NCI-H446 (cell line): ENCODE results near the gene TMEM135.
"Not testable (repeated sequence)": the region's sequence is repeated elsewhere in the genome, so short reads cannot be mapped to it uniquely, and the experiment has no call there.

Experiments
- DNase-seq, 2 experiments: peaks; one replicate each; lab custom pipeline; 2025; lab: John Stamatoyannopoulos, UW

The TMEM135 gene

DNA sequence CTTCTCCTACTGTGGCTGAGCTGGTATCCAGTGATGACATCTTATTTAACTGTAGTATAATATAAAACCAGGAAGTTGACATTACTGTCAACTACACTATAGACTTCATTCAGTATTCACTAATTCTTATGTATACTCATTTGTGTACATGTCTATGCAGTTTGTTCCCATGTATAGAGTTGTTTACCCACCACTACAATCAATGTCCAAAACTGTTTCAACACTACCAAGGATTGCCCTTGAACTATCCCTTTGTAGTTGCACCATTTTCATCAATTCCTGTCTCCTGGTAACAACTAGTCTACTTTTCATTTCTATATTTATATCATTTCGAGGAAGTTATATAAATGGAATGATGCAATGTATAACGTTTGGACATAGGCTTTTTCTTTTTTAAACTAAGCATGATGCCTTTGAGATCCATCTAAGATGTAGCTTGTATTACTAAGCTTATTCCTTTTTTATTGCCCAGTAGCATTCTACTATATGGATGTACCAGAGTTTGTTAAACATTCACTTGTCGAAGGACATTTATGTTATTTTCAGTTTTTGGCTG is 39.2 kb downstream of the TMEM135 start:
- no peak for DNase-seq

DNA sequence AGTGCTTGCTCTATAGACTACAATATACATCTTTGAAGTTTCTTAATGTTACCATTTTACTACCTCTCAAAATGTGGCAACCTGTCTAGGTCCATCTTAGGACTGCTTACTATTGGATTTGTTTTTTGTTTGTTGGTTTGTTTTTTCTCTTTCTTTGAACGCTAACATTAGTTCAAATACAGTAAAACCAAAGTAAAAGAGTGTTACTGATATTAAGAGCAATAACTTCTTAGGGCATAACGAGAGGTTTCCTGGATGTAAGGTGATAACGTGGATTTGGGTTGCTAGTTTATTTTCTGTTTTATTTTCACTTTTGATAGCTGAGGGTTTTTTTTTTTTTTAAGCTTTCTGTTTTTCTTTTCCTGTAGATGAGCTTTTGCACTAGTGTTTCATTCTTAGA is 43.6 kb downstream of the TMEM135 start:
- no peak for DNase-seq

DNA sequence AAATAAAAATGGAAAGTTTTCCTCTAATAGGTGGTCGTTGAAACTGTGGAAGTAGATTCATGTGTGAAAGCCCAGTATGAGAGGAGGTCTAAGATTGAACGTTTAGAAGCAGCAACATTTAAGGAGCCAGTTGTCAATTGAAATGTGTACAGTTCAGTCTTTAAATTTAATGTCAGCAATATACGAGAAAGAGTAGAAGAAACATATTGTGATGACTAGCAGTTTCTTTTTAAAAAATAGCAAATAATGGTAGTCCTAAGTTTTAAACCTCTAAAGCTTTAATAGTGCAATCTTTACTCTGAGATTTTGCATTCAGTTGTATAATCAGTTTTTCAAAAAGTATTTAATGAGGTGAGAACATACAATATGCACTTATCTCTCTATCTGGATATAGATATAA is 44.9 kb downstream of the TMEM135 start:
- no peak for DNase-seq

DNA sequence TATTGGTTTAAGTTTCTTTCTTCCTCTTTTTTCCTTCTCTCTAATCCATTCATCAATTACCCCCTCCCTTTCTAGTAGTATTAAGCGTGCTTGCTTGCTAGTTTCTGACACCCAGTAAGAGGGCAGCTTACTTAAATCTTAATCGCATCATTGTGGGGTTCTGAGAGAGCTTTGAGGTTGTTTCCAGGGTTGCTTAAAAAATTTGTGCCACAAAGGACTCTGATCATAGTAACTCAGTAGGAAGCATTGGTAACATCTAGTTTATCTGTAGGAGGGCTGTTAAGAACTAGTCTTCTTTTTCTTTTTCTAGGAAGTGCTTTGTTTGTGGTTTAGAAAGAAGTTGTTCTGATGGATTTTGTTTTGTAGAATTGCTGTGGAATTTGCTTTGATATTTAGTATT is 45.3 kb downstream of the TMEM135 start:
- no peak for DNase-seq

DNA sequence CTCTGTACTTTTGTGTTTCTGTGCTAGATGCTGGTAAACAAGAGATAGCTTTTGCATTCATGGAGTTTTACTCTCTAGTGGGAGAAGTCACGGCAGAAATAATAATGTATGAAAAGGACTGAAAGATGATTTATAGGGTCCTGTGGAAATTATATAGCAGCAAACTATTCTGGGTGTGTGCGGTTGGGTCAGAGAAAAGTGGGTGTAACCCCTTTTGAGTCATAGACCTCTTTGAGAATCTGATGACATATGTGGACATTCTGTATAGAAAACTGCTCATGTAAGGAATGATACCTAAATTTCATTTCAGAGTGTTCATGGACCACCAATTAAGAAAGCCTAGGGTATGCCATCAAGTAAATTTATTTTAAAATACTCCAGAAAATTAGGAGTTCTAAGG is 54.4 kb downstream of the TMEM135 start:
- no peak for DNase-seq

DNA sequence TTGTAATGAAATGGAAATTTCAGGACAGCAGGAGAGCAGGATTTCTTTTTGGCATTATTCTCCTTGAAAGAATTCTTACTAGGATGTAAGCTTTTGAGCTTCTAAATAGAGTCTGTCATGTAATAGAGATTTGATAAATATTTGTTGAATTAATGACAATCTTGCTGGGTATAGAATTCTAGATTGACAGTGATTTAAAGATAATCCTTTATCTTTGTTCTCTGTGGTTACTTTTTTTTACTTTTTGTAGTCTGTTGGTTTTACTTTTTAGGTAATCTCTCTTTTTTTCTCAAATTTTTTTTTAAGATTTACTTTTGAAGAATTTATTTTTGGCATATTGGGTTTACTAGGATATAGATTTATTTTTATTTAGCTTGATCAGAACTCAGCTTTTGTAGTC is 54.8 kb downstream of the TMEM135 start:
- no peak for DNase-seq

DNA sequence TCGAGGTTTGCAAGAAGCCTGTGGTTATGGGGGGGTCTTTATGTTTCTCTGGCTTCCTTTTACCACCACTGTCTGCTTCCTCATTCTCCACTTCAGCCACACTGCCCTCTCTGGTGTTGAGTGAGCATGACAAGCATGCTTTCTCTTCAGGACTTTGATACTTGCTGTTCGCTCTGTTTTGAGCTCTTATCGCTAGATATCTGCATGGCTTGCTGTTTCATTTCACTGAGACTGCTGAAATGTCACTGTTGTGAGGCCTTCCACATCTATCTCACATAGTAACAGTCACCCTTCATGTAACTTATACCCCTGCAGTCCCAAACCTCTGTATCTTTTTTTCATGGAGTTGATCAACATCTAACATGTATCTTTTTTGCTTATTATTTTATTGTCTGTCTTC is 59.8 kb downstream of the TMEM135 start:
- DNase-seq, result peak in 1 of 2 experiments; percentile 27

DNA sequence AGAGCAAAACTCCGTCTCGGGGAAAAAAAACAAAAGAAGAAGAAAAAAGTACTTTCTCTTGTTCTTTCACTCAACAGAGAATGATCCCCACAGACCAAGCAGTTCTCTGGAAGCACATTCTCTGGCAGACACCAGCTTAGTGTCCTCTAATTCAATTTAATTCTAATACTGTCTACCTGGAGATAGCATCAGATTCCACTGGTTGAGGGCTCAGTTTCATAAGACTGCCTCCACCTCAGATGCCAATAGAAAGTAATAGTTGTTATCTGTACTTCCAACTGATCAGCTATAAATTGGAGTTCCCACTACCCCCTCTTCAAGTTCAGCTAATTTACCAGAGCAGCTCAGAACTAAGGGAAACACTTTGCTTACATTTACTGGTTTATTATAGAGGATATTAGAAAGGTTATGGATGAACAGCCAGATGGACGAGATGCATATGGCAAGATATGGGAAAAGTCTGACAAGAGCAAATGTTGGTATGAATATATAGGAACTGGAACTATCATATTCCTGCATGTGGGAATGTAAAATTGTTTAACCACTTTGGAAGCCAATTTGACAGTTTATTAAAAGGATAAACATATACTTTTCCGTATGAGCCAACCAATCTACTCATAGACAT is 64.3 kb downstream of the TMEM135 start:
- no peak for DNase-seq

DNA sequence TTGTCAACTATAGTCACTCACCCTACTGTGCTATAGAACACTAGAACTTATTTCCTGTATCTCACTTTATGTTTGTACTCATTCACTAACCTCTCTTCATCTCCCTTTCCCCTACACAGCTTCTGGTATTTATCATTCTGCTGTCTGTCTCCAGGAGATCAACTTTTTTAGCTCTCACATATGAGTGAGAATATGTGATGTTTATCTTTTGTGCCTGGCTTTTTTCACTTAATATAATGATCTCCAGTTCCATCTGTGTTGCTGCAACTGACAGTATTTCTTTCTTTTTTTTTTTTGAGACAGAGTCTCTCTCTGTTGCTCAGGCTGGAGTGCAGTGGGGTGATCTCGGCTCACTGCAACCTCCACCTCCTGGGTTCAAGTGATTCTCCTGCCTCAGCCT is 68.1 kb downstream of the TMEM135 start:
- not testable (repeated sequence) for DNase-seq

DNA sequence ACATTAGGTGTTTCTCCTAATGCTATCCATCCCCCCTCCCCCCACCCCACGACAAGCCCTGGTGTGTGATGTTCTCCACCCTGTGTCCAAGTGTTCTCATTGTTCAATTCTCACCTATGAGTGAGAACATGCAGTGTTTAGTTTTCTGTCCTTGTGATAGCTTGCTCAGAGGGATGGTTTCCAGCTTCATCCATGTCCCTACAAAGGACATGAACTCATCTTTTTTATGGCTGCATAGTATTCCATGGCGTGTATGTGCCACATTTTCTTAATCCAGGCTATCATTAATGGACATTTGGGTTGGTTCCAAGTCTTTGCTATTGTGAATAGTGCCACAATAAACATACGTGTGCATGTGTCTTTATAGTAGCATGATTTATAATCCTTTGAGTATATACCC is 69.6 kb downstream of the TMEM135 start:
- not testable (repeated sequence) for DNase-seq

DNA sequence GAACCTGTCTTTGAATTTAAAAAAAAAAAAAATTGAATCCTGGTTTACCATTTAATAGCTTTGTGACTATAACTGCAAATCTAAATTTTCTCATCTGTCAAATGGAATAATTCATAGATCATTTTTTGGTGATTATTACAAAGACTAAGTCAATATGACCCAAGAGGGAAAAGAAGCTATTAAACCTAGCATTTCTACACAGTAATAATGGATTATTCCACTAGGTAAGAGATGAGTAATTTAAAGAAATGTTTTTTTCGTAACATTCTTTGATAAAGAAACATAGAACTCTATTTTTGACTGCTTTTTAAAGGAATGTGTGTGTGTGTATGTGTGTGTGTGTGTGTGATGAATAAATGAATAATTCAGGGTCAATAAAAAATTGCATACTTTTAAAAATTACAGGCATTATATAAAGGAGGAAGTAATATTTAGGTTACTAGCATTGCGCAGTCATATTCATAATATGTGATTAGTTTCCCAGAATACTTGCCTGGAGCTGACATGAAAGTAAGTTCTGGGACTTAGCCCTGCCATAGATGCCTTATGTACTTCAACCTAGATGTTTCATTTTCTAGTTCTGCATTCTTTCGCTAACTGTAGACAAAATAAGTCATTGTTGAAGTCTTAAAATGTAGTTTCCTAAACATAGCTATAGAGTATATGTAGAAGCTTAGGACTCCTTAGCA is 72.9 kb downstream of the TMEM135 start:
- no peak for DNase-seq

DNA sequence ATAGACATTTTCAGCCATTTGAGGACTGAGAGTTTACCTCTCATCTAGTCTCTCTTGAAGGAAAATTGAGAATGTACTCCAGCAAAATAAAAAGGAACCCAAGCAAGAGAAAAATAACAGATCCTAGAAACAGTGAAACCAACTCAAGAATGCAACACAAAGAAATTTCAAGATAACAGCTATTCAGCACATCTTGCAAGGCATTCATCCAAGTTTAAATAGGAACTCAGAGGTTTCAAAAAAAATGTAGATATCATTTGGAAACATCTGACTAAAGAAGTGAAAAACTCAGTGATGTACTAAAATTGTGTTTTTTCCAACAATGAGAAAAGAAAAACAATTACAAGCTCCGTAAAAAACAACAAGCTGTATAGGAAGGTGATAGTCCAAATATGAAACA is 76.4 kb downstream of the TMEM135 start:
- DNase-seq, result no peak

DNA sequence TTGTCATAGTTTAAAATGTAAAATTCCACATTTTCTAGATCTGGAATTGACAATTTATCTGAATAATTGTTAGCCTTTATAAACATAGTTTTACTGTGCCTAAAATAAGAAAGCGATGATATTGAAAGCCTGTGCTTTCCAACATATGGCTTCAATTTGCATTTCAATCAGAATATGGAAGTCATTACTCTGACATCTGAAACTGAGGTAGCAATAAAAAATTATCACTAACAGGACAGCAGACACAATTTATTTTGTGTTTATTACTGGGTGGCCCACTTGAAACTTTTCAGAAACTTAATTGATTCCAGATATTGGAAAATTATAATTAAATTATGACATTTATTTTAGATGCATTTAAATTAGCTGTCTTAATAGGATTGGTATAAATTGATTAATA is 78.5 kb downstream of the TMEM135 start:
- no peak for DNase-seq

DNA sequence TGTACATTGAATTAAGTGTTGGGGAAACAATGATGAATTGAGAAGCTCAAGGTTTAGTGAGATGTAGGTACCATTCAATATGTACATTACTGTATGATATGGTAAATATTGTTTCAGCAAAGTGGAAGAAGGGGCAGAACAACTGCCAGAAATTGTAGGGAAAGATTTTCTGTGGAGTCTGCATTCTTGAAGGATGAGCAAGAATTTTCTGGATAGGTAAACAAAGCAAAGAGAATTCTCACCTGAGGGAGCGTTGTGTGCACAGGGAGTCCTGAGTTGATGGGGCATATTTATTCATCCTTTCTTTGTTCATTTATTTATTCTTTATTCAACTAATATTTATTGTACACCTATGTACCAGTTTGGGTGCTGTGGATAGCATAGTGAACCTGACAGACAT is 83.2 kb downstream of the TMEM135 start:
- DNase-seq, result no peak

DNA sequence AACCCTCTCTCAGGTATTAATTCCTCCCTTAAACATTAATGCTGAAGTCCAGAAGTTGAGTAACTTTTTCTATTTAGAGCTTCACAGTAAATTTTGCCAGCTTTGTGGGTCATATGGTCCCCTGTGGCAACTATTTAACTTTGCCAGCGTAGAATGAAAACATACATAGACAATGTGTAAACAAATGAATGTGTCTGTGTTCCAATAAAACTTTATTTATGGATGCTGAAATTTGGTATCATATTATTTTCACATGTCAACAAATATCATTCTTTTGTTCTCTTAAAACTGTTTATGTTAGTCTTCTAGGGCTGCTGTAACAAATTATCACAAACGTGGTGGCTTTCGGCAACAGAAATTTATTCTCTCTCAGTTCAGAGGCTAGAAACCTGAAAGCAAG is 85.1 kb downstream of the TMEM135 start:
- no peak for DNase-seq

DNA sequence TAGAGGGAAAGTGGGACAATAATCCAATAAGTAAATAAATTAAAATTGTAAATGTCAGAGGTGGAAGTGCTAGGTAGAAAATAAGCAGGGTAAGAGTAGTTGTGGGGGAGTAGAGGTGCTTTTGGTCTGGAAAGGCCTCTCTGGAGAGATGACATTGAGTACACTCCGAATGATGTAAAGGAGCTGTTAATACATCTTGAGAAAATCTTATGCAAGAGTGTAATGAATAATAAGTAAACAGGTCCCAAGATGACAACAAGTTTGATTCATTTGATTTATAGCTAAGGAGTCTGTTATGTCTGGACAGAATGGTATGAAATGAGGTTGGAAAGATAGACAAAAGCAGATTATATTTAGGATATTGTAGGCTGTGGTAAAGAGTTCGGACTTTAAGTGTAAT is 87.5 kb downstream of the TMEM135 start:
- no peak for DNase-seq

DNA sequence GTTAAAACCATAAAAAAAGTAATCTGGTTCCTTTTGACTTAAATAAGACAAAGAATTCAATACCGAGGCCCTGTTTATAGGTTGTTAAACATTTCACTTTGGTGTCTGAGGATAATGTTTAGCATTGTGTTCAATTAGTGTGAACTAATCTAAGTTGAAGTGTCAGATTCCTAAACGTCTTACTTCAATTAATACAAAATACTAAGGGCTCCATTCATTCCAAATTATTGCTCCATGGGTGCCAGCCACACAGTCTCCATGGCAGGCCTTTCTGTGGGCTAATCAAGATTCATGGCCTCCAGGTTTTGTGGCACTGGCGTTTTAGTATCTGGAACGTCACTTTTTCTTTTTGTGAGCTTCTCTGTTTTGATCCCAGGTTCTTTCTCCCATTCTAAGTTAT is 89.4 kb downstream of the TMEM135 start:
- no peak for DNase-seq

DNA sequence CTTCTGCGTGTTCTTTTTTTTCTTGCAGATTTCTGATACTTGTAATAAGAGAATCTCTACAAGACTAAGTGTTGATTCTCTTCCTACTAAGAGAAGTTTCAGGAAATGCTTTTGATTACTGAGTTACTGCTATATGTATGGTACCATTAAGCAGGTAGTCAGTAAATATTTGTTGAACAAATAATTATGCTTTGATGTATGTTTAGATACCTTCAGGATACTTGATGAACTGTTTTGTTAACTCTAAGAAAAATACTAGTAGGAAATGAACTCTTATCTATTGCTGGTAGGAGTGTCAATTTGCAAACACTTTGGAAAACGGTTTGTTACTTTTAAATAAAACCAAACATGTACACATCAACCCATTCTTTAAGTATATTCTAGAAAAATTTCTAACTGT is 90.6 kb downstream of the TMEM135 start:
- DNase-seq, result no peak

DNA sequence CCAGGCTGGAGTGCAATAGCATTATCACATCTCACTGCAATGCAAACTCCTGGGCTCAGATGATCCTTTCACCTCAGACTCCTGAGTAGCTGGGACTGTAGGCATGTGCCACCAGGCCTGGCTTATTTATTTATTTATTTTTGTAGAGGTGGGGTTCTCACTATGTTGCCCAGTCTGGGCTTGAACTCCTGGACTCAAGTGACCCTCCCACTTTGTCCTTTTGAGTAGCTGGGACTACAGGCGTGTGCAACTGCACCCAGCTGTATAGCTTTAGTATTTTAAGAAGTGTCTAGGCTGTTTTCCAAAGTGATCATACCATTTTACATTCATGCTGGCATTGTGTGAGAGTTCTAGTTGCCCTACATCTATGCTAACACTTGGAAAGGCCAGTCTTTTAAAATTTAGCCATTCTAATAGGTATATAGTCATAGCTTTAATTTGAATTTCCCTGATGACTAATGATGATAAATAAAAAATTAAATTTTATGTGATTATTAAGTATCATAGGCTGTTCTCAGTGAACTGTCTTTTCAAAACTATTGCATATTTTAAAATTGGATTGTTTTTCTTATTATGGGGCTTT is 96.9 kb downstream of the TMEM135 start:
- DNase-seq, result no peak

DNA sequence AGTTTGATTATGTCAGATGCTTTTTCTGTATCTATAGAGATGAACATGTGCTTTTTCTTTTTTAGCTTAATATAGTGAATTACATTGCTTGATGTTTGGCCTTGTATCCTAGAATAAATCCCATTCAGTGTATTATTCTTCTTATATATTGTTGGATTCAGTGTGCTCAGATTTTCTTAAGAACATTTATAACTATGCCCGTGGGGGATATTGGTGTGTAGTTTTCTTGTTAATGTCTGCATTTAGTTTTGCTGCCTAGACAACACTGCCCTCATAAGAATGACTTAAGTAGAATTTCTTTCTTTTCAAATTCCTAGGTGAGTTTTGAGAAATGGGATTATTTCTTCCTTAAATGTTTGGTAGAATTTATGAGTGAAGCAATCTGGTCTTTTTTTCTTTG is 98.5 kb downstream of the TMEM135 start:
- no peak for DNase-seq

DNA sequence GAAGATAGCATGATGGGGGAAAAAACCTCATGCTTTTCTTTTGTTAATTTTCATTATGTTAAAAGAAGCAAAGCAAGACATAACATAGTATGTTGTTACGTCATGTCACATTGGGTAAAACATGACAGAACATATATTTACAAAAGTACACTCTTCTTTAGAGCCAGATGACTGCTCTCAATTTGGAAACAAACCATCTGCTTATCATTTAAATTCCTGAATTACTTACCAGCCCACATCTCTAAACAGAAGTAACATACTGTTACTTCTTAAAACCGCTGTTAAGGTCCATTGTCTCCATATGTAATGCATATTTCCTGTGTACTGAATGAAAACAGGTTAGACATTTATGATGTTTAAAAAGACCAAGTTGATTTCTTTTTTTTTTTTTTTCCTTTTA is 100.0 kb downstream of the TMEM135 start:
- no peak for DNase-seq

DNA sequence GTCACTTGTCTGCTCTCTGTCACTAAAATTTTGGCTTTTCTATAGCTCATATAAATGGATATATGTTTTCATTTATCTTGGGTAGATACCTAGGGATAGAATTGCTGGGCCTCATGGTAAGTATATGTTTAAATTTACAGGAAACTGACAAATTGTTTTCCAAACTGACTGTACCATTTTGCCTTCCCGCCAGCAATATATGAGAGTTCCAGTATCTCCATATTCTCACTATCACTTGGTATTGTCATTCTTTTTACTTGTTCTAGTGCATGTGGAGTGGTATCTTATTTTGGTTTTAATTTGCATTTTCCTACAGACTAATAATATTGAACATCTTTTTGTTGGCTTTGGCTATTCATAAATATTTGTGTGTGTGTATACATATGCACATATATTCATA is 101.7 kb downstream of the TMEM135 start:
- DNase-seq, result no peak

DNA sequence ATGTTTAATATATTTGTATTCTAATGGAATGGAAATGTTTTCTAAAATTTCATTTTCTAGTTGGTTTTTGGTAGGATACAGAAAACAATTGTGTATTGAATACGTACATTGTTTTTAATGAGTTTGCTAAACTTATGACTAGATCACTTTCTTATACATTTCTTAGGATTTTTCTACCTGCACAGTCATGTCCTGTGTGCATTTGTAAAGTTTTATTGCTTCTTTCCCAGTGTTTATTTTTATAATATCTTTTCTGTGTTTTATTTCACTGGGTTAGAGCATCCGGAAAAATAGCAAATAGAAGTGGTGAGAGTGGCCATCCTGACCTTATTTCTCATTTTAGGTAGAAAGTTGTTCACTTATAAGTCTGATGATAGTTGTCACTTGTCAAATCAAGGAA is 103.6 kb downstream of the TMEM135 start:
- no peak for DNase-seq
